GM21529 (cell line): ENCODE measurements around the gene ATP9A.
"Not testable (repeated sequence)": the region's sequence is repeated elsewhere in the genome, so short reads cannot be mapped to it uniquely, and the experiment has no call there.

Experiments
- ATAC-seq: cut with Tn5 transposase; IDR thresholded peaks from one replicate; pipeline ENCODE4 v1.9.1; 2021; ENCODE audit not compliant: unreplicated experiment

ATP9A gene, protein sequence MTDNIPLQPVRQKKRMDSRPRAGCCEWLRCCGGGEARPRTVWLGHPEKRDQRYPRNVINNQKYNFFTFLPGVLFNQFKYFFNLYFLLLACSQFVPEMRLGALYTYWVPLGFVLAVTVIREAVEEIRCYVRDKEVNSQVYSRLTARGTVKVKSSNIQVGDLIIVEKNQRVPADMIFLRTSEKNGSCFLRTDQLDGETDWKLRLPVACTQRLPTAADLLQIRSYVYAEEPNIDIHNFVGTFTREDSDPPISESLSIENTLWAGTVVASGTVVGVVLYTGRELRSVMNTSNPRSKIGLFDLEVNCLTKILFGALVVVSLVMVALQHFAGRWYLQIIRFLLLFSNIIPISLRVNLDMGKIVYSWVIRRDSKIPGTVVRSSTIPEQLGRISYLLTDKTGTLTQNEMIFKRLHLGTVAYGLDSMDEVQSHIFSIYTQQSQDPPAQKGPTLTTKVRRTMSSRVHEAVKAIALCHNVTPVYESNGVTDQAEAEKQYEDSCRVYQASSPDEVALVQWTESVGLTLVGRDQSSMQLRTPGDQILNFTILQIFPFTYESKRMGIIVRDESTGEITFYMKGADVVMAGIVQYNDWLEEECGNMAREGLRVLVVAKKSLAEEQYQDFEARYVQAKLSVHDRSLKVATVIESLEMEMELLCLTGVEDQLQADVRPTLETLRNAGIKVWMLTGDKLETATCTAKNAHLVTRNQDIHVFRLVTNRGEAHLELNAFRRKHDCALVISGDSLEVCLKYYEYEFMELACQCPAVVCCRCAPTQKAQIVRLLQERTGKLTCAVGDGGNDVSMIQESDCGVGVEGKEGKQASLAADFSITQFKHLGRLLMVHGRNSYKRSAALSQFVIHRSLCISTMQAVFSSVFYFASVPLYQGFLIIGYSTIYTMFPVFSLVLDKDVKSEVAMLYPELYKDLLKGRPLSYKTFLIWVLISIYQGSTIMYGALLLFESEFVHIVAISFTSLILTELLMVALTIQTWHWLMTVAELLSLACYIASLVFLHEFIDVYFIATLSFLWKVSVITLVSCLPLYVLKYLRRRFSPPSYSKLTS

GRCh38 chr20:51767867-51768758, at the start of gene ATP9A:
ATP9A (minus strand) TSS chr20:51768390; CDS start chr20:51768369, 21 bp downstream.
- ATAC-seq, result no peak

- ATAC-seq, result not testable (repeated sequence)
Measured at GRCh38 chr20:51816856-51817255, 48.7 kb upstream of the ATP9A start.

DNA sequence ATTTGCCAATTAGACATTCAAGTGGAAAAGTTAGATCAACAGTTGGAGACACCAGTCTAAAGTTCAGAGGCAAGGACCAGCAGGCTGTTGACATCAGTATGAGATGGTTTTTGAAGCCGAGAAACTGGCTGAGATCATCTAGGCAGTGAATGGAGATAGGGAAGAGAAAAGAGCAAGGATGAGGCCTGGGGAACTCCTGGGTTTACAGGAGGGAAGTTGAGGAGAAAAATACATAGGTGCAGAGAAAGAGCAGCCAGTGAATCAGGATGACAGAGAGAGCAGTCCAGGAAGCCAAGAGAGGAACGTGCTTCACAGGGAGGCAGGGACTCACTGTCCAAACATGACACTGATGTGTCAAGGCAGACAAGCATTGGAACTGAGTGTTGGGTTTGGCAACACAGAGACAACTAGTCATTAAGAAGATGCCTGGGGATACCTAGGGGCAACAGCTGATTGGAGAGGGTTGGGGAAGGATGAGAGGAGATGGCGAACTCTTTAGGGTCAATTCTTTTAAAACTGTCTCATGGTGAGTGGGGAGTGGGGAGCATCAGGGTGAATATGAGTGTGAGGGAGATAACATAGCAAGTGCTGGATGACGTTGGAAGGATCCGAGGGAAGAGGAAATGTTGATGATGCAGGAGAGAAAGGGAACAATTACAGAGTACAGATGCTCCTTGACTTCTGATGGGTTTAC, 47.3 kb upstream of the ATP9A start:
- no peak for ATAC-seq

GRCh38 chr20:51812861-51813260, 44.7 kb upstream of the ATP9A start:
- ATAC-seq, result no peak

DNA sequence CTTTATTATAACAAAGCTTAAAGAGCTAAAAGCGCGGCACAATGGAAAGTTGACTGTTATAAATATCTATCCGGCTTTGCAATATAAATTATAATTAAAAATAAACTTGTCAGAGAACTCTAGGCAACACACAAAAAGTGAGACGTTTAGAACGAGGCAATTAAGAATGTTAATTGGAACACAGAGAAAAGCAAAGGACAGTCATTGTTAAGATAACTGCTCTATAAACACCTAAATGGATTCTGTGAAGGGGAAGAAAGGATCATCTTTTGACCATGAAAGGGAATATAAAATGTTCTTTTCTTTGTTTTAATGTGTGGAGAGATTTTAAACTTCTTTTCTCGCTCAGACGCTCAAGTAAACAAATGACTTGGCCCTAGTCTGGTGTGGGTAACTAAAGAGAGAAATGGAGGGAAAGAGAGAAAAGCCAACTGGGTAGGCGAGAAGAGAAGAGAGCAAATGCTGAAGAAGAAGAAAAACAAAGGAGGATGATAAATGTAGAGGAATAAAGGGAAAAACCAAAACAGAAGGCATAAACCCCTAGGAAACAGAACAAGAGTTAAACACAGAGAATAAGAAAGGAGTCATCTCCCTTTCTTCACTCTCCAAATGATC, 43.4 kb upstream of the ATP9A start:
- no peak for ATAC-seq

GRCh38 chr20:51811042-51811355, 42.8 kb upstream of the ATP9A start:
- ATAC-seq, result no peak

- no peak for ATAC-seq
Measured at GRCh38 chr20:51810155-51811041, 42.2 kb upstream of the ATP9A start.

GRCh38 chr20:51807720-51808250, 39.6 kb upstream of the ATP9A start:
- ATAC-seq, result no peak

GRCh38 chr20:51804754-51805153, 36.6 kb upstream of the ATP9A start:
- ATAC-seq, result no peak

DNA sequence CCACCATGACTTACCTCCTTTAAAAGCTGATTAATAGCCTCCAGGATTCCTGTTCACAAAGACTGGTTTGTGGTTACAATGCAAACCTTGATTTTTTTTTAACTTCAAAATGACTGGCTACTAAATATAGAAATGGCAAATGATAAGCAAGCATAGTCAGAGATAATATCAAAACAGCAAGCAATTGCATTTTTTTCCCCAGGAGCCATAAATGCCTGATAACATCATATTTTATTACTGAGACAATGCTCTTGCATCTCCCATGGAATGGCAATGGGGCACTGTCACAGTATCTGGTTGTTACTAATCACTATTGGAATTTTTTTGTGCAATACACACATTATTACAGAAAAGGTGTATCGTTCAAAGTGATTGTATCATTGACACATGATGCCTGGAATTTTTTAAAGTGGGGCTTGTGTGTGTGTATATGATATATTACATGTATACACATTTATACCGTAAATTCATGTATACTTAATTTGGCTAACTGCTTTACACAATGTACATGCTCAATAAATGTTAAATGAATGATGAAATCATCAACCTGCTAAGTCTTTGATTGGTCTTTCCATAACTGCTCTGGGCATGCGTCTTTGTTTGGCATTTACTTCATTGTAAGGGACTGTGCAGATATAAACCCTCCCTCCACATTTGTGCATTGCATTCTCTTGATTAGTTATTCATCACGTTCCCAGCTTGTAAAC, 35.1 kb upstream of the ATP9A start:
- no peak for ATAC-seq

DNA sequence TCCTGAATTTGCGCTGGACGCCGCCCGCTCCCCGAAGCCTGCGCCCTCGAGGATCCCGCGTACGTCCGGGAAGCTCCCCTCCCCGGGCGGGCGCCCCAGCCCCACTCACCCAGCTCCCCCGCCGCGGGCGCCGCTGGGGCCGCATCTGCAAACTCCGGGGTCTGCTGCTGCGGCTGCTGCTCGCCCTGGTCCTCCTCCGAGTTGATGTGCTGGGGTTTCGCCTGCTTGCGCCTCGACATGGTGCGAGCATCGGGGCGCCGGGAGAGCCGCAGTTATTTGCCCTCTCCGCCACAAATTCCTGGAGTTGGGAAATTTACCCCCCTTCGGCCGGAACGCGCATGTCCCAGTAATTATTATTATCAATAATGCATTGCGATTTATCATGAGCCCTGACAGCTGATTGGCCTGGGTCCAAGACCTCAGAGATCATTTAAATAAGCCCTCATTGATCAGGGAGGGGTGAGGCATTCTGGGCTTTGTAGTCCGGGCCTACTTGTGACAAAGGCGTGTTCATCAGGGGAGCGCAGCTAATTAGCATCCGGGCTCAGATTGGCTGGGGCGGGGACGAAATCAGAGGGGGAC, 34.1 kb upstream of the ATP9A start, which contains the start of gene SALL4:
SALL4 (minus strand) TSS at position 352 of the 582 bp plus-strand sequence; CDS start at position 239, 113 bp downstream.
- no peak for ATAC-seq

- no peak for ATAC-seq
Measured at GRCh38 chr20:51801823-51802123, 33.6 kb upstream of the ATP9A start.

- ATAC-seq, result no peak
Measured at GRCh38 chr20:51801122-51801822, 33.1 kb upstream of the ATP9A start.

GRCh38 chr20:51800872-51801121, 32.6 kb upstream of the ATP9A start:
- ATAC-seq, result no peak

GRCh38 chr20:51800060-51800871, 32.1 kb upstream of the ATP9A start:
- ATAC-seq, result no peak

DNA sequence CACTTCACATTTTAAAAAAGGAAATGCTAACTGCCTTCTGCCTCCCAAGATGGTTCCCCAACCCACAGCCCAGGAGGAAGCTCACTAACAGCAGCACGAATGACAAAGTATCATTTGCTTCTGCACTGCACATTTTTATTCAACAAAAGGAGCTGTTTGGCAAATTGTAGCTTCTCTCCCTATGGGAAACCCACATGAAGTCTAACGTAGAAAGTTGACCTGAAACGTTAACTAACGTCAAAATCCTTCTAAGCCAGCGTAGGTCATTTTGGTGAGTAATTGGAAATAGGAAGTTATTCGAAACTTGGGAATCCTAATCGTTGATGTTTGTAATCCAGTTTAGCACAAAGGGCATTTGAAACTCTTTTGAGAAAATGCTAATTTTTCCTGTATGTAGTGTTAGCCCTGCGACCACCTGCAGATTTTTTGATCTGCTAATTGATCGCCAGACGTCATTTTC, 31.2 kb upstream of the ATP9A start:
- no peak for ATAC-seq
